HL-60 (cell line): ENCODE measurements around the gene VWA8.
A peak's percentile ranks its signal among the peaks of the same experiment; 100 is the strongest.
"Not testable (repeated sequence)": the region's sequence is repeated elsewhere in the genome, so short reads cannot be mapped to it uniquely, and the experiment has no call there.

Experiments
- DNase-seq, 2 experiments: peaks; one replicate each; pipeline ENCODE4 v3.0.0-alpha.2; 2010 to 2020; ENCODE audit warnings: low read depth in 1 of 2, low spot score in 1 of 2
- H3K27ac ChIP-seq: fragments of 250-450 bp; sonication (Bioruptor Pico); replicated peaks from 2 replicates; pipeline ENCODE4 v1.5.1; 2020; ENCODE audit warnings: mild to moderate bottlenecking, moderate library complexity
- H3K27me3 ChIP-seq: fragments of 250-450 bp; sonication (Bioruptor Pico); 2 replicates; pipeline ENCODE4 v1.5.1; 2021; ENCODE audit warnings: mild to moderate bottlenecking, moderate library complexity; ENCODE audit not compliant: insufficient read depth, poor library complexity, severe bottlenecking
- H3K4me3 ChIP-seq: replicated peaks from 2 replicates; pipeline ENCODE4 v1.5.1; 2011; ENCODE audit warnings: mild to moderate bottlenecking, control low read depth, low read length; ENCODE audit not compliant: insufficient read depth
- GABPA ChIP-seq: IDR thresholded peaks from 2 replicates; pipeline ENCODE4 v1.6.1; 2012; ENCODE audit warnings: low read depth
- POLR2AphosphoS5 ChIP-seq: IDR thresholded peaks from 2 replicates; pipeline ENCODE4 v1.6.1; 2012; ENCODE audit warnings: low read depth
- SPI1 ChIP-seq: IDR thresholded peaks from 2 replicates; pipeline ENCODE4 v1.6.1; 2012; ENCODE audit warnings: low read depth, mild to moderate bottlenecking, borderline replicate concordance
- TF ChIP-seq, protein P1 (sequence below): IDR thresholded peaks from 2 replicates; pipeline ENCODE4 v1.6.1; 2012; ENCODE audit warnings: low read depth; ENCODE audit not compliant: insufficient replicate concordance
- TF ChIP-seq, protein P2 (sequence below): IDR thresholded peaks from one replicate; pipeline ENCODE4 v1.5.1; 2011; ENCODE audit warnings: low read length, control low read depth, inconsistent platforms; ENCODE audit not compliant: insufficient read depth

The VWA8 gene

DNA sequence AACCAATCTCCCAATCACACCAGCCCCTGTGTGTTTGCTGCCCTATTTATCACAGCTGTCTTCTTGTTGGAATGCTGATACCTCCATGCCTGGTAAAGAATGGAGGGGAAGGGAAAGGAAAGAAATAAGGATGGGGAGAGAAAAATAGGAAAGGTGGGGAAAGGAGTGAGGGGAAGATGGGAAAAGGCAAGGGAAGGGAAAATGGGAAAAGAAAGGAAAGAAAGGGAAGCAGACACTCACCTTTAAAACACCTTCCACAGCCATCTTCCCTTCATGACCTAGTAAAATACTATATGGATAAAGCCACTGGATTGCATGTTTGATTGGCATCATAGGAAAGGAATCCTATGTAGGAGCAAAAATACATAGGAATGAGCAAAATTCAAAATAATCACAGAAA lies 77.8 kb downstream of the VWA8 start:
- H3K27ac ChIP-seq = no peak overlapping the region

DNA sequence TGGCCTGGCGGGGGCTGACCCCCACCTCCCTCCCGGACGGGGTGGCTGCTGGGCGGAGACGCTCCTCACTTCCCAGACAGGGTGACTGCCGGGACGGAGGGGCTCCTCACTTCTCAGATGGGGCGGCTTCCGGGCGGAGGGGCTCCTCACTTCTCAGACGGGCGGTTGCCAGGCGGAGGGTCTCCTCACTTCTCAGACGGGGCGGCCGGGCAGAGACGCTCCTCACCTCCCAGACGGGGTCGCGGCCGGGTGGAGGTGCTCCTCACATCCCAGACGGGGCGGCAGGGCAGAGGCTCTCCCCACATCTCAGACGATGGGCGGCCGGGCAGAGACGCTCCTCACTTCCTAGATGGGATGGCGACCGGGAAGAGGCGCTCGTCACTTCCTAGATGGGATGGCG lies 79.0 kb downstream of the VWA8 start:
- not testable (repeated sequence) for H3K27ac ChIP-seq, DNase-seq, H3K4me3 ChIP-seq, H3K27me3 ChIP-seq

More for the DNA sequence above, 77.8 kb downstream of the VWA8 start:
- TF ChIP-seq, protein P1, sequence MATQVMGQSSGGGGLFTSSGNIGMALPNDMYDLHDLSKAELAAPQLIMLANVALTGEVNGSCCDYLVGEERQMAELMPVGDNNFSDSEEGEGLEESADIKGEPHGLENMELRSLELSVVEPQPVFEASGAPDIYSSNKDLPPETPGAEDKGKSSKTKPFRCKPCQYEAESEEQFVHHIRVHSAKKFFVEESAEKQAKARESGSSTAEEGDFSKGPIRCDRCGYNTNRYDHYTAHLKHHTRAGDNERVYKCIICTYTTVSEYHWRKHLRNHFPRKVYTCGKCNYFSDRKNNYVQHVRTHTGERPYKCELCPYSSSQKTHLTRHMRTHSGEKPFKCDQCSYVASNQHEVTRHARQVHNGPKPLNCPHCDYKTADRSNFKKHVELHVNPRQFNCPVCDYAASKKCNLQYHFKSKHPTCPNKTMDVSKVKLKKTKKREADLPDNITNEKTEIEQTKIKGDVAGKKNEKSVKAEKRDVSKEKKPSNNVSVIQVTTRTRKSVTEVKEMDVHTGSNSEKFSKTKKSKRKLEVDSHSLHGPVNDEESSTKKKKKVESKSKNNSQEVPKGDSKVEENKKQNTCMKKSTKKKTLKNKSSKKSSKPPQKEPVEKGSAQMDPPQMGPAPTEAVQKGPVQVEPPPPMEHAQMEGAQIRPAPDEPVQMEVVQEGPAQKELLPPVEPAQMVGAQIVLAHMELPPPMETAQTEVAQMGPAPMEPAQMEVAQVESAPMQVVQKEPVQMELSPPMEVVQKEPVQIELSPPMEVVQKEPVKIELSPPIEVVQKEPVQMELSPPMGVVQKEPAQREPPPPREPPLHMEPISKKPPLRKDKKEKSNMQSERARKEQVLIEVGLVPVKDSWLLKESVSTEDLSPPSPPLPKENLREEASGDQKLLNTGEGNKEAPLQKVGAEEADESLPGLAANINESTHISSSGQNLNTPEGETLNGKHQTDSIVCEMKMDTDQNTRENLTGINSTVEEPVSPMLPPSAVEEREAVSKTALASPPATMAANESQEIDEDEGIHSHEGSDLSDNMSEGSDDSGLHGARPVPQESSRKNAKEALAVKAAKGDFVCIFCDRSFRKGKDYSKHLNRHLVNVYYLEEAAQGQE = no peak
- TF ChIP-seq POLR2AphosphoS5 (no peak), GABPA (no peak), SPI1 (no peak)
- TF ChIP-seq, protein P2, sequence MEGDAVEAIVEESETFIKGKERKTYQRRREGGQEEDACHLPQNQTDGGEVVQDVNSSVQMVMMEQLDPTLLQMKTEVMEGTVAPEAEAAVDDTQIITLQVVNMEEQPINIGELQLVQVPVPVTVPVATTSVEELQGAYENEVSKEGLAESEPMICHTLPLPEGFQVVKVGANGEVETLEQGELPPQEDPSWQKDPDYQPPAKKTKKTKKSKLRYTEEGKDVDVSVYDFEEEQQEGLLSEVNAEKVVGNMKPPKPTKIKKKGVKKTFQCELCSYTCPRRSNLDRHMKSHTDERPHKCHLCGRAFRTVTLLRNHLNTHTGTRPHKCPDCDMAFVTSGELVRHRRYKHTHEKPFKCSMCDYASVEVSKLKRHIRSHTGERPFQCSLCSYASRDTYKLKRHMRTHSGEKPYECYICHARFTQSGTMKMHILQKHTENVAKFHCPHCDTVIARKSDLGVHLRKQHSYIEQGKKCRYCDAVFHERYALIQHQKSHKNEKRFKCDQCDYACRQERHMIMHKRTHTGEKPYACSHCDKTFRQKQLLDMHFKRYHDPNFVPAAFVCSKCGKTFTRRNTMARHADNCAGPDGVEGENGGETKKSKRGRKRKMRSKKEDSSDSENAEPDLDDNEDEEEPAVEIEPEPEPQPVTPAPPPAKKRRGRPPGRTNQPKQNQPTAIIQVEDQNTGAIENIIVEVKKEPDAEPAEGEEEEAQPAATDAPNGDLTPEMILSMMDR = no peak
- DNase-seq = no peak
- H3K27me3 ChIP-seq = no peaks in the 10 kb centered on the region
- H3K4me3 ChIP-seq = no peak overlapping the region

DNA sequence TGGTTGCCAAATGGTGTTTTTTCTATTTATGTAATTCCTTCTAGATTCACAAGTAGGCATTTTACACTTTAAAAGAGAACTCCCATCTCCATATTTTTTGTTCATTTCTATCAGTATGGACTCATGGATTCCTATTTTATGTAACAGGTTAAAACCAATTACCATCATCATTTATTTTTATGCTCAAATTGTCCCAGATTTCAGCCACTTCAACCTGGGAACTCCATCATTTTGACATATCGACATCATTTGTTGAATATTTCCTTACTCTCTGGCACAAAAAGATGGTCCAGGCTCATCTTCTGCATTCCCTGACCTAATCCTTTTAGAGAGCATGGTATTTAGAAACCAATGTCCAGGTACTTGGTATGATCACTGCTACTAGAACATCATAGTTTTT lies 79.9 kb downstream of the VWA8 start:
- H3K27ac ChIP-seq = no peak overlapping the region
- H3K4me3 ChIP-seq = no peak overlapping the region
- DNase-seq = no peak
- TF ChIP-seq, protein P1 = no peak
- TF ChIP-seq, protein P2 = no peak
- TF ChIP-seq GABPA (no peak), SPI1 (no peak), POLR2AphosphoS5 (no peak)
- no peaks in the 10 kb centered on the region for H3K27me3 ChIP-seq

DNA sequence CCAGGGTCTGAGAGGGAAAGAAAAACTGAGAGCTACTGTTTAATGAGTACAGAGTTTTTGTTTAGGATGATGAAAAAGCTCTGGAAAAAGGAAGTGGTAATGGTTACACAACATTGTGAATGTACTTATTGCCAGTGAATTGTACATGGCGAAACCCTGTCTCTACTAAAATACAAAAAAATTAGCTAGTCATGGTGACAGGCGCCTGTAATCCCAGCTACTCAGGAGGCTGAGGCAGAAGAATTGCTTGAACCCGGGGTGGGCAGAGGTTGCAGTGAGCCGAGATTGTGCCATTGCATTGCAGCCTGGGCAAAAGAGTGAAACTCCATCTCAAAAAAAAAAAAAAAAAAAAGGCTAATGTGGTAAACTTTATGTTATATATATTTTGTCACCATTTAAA lies 96.3 kb downstream of the VWA8 start:
- Histone ChIP-seq H3K27me3 (no peaks in the 10 kb centered on the region), H3K4me3 (no peak overlapping the region), H3K27ac (peak overlapping the region; percentile 36; the same call in 1 of the 2 replicates)
- peak; percentile 65 to 88 for DNase-seq
- TF ChIP-seq, protein P2 = no peak
- TF ChIP-seq, protein P1 = no peak
- TF ChIP-seq SPI1 (peak; percentile 98), POLR2AphosphoS5 (peak; percentile 27; the same call in 1 of the 2 replicates)

DNA sequence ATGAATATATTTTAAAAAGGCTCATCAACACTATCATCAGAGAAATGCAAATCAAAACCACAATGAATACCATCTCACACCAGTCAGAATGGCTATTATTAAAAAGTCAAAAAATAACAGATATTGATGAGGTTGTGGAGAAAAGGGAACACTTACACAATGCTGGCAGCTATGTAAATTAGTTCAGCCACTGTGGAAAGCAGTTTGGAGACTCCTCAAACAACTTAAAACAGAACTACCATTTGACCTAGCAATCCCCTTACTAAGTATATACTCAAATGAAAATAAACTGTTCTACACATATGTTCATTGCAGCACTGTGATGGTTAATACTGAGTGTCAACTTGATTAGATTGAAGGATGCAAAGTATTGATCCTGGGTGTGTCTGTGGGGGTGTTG lies 98.2 kb downstream of the VWA8 start:
- not testable (repeated sequence) for H3K27me3 ChIP-seq, DNase-seq, H3K4me3 ChIP-seq, H3K27ac ChIP-seq
